Ovary (tissue), 9 donors: Measurements from ENCODE around the gene MACO1. TPM values are rescaled to one million over a fixed set of nuclear protein-coding genes. Genes with fewer than 3 reads are reported as not detected.
A peak's percentile ranks its signal among the peaks of the same experiment; 100 is the strongest.

Experiments used
- DNase-seq, 5 donors: peaks; one replicate each; pipeline ENCODE4 v3.0.0-alpha.2; 2019 to 2020
- H3K27ac ChIP-seq, 2 donors: fragments of 200-600 bp; one replicate each; pipeline versions ENCODE4 v1.5.1 to v1.8.0; 2019 to 2022
- H3K27me3 ChIP-seq: fragments of 200-600 bp; one replicate; pipeline ENCODE4 v1.8.0; 2022
- H3K36me3 ChIP-seq: fragments of 200-600 bp; sonication (generic); one replicate; pipeline ENCODE4 v1.5.1; 2019
- H3K4me1 ChIP-seq: one replicate; pipeline ENCODE4 v1.8.1; 2013; ENCODE audit warnings: mild to moderate bottlenecking, moderate library complexity; ENCODE audit not compliant: insufficient read depth
- H3K4me3 ChIP-seq: fragments of 200-600 bp; sonication (generic); one replicate; pipeline ENCODE4 v1.5.1; 2017
- H3K9me3 ChIP-seq, 2 donors: fragments of 200-600 bp in 1 of 2; sonication (generic) in 1 of 2; one replicate each; pipeline versions ENCODE4 v1.5.1 to v1.8.1; 2013 to 2019; ENCODE audit warnings: mild to moderate bottlenecking in 1 of 2, moderate library complexity in 1 of 2
- CTCF ChIP-seq, 3 donors: fragments of 450-650 bp in 2 of 3; fragments of 200-600 bp in 1 of 3; IDR thresholded peaks; one replicate each; pipeline versions ENCODE4 v1.5.1 to v1.8.0; 2016 to 2022; ENCODE audit warnings: antibody characterized with exemption in 3 of 3, mild to moderate bottlenecking in 1 of 3
- EP300 ChIP-seq: sonication (generic); formaldehyde crosslinking; IDR thresholded peaks from one replicate; pipeline ENCODE4 v1.6.1; 2017; ENCODE audit warnings: antibody characterized with exemption
- POLR2A ChIP-seq: fragments of 450-650 bp; IDR thresholded peaks from one replicate; pipeline ENCODE4 v1.6.1; 2017; ENCODE audit warnings: antibody characterized with exemption, mild to moderate bottlenecking, moderate library complexity
- WGBS, 3 donors: extraction: QIAGEN DNeasy Blood & Tissue Kit in 1 of 3; methylation state at CpG; one replicate each; pipeline versions ENCODE4 v1.1.5 to v1.1.7; 2013 to 2017; 5-methylcytosine and 5-hydroxymethylcytosine counted together
- intact Hi-C, 4 donors: fragments of 100-400 bp; cut with DNase I; formaldehyde crosslinking; loops; one replicate each; pipeline versions ENCODE4 v1.11.0 to v1.15.1; 2022 to 2023
- polyA plus RNA-seq, 2 donors: library from polyadenylated mRNA; stranded (reverse); fragments of 200-250 nt in 1 of 2; fragments of 350-450 nt in 1 of 2; fragmentation: Illumina TruSeq in 1 of 2; extraction: RNeasy Lipid Tissue Mini Kit (QIAGEN cat#74804) in 1 of 2; gene quantifications; one replicate each; pipeline ENCODE4 v1.2.3, GENCODE V29; 2013 to 2014
- total RNA-seq, 7 donors: library from RNA; depleted of rRNA in 2 of 7; stranded (reverse); fragments of >200 nt in 2 of 7; fragmentation: NEBNext Ultra II Directional in 3 of 7; extraction: Animal tissue kit (Norgen Biotek cat#: 25700) in 3 of 7; gene quantifications; one replicate each; pipeline versions ENCODE4 v1.1.0 to v1.2.4, GENCODE V29; 2016 to 2023
- donor health status: DM: no; HTN: no; CAD: no; lungs with moderate emphysema.
- donor health status: DM: no; HTN: no; CAD: no.
- donor health status: Bipolar disorder and iron deficiency.
- donor health status: DM: yes; HTN: yes; CAD: no.
- donor health status: DM: no; HTN: no; CAD: no.
- donor health status: DM: yes; HTN: yes; CAD: no.

The MACO1 gene
- total and polyA plus RNA-seq, 9 donors = 14.1 to 30.4 (median 23.4) TPM

GRCh38 chr1:25481625-25482024 lies 50.9 kb downstream of the MACO1 start:
- WGBS, 3 donors = 88 to 93% (median 89%) methylated on average over 5 of the region's 5 CpGs
- intact Hi-C loops = loop anchor here in 1 of 4 donors (2.0 kb wide), 1 partner anchor 13 kb away; no protein-coding TSS in a partner anchor
- H3K9me3 ChIP-seq = no peaks in the 10 kb centered on the region
- no peaks in the 10 kb centered on the region for H3K27me3 ChIP-seq
- H3K4me1 ChIP-seq = peaks cover 4% of the 10 kb centered on the region
- DNase-seq = no peak
- no peak for TF ChIP-seq EP300
- TF ChIP-seq POLR2A = no peak
- TF ChIP-seq CTCF (IDR thresholded peaks at IDR 0.05) = no peak
- H3K36me3 ChIP-seq = no peaks in the 10 kb centered on the region
- no peak overlapping the region for H3K27ac ChIP-seq
- no peak overlapping the region for H3K4me3 ChIP-seq

GRCh38 chr1:25482211-25482610 lies 51.5 kb downstream of the MACO1 start:
- TF ChIP-seq EP300 (no peak), CTCF (IDR thresholded peaks at IDR 0.05) (no peak), POLR2A (no peak)
- Histone ChIP-seq H3K4me3 (no peak overlapping the region), H3K4me1 (peaks cover 4% of the 10 kb centered on the region), H3K9me3 (no peaks in the 10 kb centered on the region), H3K27me3 (no peaks in the 10 kb centered on the region), H3K36me3 (no peaks in the 10 kb centered on the region), H3K27ac (peak overlapping the region in 1 of 2 donors; percentile 27)
- WGBS, 3 donors = 95 to 100% (median 98%) methylated on average over 1 of the region's 1 CpG
- intact Hi-C loops = loop anchor here in 1 of 4 donors (2.0 kb wide), 1 partner anchor 13 kb away; no protein-coding TSS in a partner anchor
- no peak for DNase-seq

GRCh38 chr1:25484096-25484495 lies 53.4 kb downstream of the MACO1 start:
- DNase-seq = peak; percentile 67 to 83 (median 80)
- H3K4me3 ChIP-seq = no peak overlapping the region
- WGBS, 3 donors = 17 to 29% (median 25%) methylated on average over 10 of the region's 10 CpGs
- no peak for TF ChIP-seq POLR2A
- TF ChIP-seq CTCF (IDR thresholded peaks at IDR 0.05) = no peak
- TF ChIP-seq EP300 = no peak
- intact Hi-C loops = no loop called here
- peaks cover 4% of the 10 kb centered on the region for H3K4me1 ChIP-seq
- no peaks in the 10 kb centered on the region for H3K36me3 ChIP-seq
- H3K9me3 ChIP-seq = no peaks in the 10 kb centered on the region
- no peaks in the 10 kb centered on the region for H3K27me3 ChIP-seq
- peak overlapping the region in 1 of 2 donors; percentile 62 for H3K27ac ChIP-seq

GRCh38 chr1:25484533-25484932 lies 53.8 kb downstream of the MACO1 start:
- 12 to 31% (median 20%) methylated on average over 1 of the region's 1 CpG for WGBS, 3 donors
- H3K27ac ChIP-seq = peak overlapping the region in 1 of 2 donors; percentile 9
- intact Hi-C loops = no loop called here
- H3K36me3 ChIP-seq = no peaks in the 10 kb centered on the region
- H3K9me3 ChIP-seq = no peaks in the 10 kb centered on the region
- TF ChIP-seq POLR2A = no peak
- no peak for TF ChIP-seq CTCF (IDR thresholded peaks at IDR 0.05)
- no peak for TF ChIP-seq EP300
- DNase-seq = no peak
- H3K4me3 ChIP-seq = no peak overlapping the region
- H3K4me1 ChIP-seq = peaks cover 4% of the 10 kb centered on the region
- H3K27me3 ChIP-seq = no peaks in the 10 kb centered on the region
